Measurements from ENCODE around the gene CHN1. TPM values are rescaled to one million over a fixed set of nuclear protein-coding genes. Genes with fewer than 3 reads are reported as not detected.

The CHN1 gene
- total RNA-seq, 1 donor = 3.0 TPM

DNA sequence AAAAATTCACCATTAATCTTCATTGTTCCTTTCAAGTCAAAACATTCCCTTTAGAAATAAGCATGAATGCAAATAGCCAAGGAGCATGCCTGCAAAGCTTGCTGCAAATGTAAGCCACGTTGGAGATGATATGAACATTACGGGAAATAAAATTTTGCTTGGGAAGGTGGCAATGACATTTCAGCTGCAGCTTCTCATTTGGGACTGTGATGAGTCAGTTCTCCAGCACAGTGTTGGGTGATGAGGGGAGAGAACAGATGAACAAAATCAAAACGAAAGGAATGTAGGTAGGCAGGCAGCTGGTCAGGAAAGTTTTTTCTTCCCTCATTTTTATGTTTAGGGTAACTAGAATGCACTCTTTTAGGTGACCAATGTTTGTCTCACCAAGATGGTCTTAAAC is 175.6 kb downstream of the CHN1 start:
- Histone ChIP-seq H3K4me3 (ENCODE audit: low read length) (no peak overlapping the region), H3K27me3 (ENCODE audit: insufficient read depth, low read length) (no peaks in the 10 kb centered on the region), H3K9me3 (ENCODE audit: low read depth, low read length) (peaks cover 5% of the 10 kb centered on the region), H3K4me1 (ENCODE audit: insufficient read depth, low read length) (no peaks in the 10 kb centered on the region)

DNA sequence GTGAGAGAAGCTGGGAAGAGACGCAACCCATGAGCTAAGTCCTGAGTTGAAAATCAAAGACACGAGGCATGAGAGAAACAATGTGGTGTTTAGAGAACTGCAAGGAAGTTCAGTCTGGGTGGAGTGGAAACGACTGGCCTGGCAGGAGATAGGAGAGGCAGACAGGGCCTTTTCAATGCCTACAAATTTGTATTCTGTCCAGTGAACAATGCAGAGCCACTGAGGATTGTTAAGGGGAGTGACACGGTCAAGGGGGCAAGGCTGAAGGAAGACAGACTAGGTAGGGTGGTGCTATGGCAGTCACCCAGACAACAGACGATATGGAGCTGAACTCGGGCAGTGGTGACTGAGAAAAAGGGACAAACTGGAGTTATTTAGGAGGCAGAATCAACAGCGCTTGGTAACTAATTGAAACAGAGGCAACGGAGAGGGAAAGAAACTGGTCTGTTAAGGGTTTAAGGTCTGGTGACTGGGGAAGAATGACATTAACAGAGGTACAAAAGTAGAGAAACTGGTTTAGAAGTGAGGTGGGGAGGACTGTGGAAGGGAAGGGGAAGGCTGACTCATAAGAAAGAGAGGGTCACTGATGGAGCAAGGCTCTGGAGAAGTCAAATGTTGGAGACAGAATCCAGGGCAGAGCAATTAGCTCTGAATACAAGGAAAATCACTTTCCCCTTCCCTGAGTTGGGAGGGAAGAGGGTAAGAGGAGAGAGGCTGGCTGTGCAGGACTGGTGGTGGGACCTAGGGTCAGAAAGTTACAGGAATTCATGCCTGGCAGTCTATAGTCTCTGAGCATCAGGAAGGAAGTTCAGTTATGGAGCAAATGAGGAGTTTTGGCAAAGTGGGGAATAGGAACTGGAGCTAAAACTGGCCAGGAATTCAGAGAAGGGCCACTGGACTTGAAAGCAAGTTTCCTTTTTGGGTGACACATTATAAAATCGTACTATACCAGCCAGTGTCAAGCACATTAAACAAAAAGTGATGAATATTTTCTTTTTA is 177.5 kb downstream of the CHN1 start:
- H3K4me3 ChIP-seq (ENCODE audit: low read length) = no peak overlapping the region
- H3K27me3 ChIP-seq (ENCODE audit: insufficient read depth, low read length) = no peaks in the 10 kb centered on the region
- H3K4me1 ChIP-seq (ENCODE audit: insufficient read depth, low read length) = no peaks in the 10 kb centered on the region
- H3K9me3 ChIP-seq (ENCODE audit: low read depth, low read length) = peaks cover 2% of the 10 kb centered on the region

DNA sequence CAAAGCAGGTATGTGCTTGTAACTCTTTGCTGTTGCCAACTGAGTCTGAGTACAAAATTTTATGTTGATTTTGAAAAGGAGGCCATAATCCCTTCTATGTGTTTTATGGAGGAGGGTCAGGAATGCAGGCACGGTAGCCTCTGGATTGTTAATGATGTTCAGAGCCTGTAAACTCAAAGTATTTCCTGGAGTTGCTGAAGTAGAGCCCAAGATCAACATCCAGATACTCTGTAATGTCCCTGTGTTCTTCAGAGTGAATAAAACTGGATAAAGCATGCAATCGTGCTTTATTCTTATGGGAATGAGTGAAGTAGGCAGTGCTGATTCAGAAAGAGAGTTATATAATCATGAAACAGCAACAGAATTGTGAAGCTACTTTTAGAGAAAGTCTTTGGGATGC is 179.1 kb downstream of the CHN1 start:
- no peaks in the 10 kb centered on the region for H3K27me3 ChIP-seq (ENCODE audit: insufficient read depth, low read length)
- H3K4me3 ChIP-seq (ENCODE audit: low read length) = no peak overlapping the region
- no peaks in the 10 kb centered on the region for H3K4me1 ChIP-seq (ENCODE audit: insufficient read depth, low read length)
- H3K9me3 ChIP-seq (ENCODE audit: low read depth, low read length) = no peaks in the 10 kb centered on the region

DNA sequence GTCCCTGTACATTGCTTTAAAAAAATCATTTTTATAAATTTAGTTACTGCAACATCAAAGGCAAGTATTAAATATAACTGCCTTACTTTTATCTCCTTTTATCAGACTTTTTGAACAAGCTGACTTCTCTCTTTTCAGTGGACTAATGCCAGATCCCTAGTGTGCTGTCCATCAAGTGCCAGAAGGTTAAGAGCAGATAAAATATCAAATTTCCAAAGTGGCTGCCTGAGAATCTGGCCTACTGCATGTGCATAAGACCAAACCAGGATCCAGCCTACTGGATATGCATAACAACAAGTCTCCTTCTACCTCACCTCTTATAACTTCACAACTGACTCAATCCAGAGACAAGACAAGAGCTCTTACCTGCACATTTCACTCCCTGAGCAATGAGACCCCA is 181.1 kb downstream of the CHN1 start:
- no peak overlapping the region for H3K4me3 ChIP-seq (ENCODE audit: low read length)
- no peaks in the 10 kb centered on the region for H3K4me1 ChIP-seq (ENCODE audit: insufficient read depth, low read length)

DNA sequence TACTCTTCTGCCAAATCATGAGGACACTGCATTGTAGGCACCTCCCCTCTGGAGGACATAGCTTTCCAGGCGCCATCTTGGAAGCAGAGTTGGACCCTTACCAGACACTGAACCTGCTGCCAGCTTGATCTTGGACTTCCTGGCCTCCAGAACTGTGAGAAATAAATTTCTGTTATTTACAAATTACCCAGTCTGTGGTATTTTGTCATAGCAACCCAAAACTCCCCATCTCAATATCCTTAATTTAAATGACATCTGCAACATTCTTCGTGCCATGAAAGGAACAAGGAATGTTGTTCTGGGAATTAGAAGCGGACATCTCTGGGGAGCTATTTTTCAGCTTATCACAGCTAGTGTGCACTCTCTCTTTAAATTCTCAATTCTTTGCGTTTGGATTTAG is 183.6 kb downstream of the CHN1 start:
- Histone ChIP-seq H3K4me3 (ENCODE audit: low read length) (no peak overlapping the region), H3K4me1 (ENCODE audit: insufficient read depth, low read length) (no peaks in the 10 kb centered on the region), H3K27me3 (ENCODE audit: insufficient read depth, low read length) (no peaks in the 10 kb centered on the region), H3K9me3 (ENCODE audit: low read depth, low read length) (no peaks in the 10 kb centered on the region)

More for the DNA sequence above, 181.1 kb downstream of the CHN1 start:
- Histone ChIP-seq H3K27me3 (ENCODE audit: insufficient read depth, low read length) (no peaks in the 10 kb centered on the region), H3K9me3 (ENCODE audit: low read depth, low read length) (no peaks in the 10 kb centered on the region)

DNA sequence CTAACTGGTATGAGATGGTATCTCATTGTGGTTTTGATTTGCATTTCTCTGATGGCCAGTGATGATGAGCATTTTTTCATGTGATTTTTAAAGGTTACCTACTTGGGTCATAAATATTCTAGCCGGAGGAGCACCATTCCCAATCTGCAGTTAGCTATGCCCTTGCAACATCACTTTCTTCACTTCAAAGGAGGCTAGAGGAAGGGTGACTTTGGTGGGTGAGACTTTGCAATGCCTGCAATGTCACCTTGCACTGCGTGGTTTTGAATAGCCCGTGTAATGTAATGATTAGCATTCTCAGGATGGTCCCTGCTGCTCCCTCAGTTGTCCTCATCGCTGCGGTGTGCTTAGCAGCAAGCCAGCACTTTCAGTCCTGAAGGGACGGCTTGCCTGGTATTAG is 184.8 kb downstream of the CHN1 start:
- no peak overlapping the region for H3K4me3 ChIP-seq (ENCODE audit: low read length)
- H3K9me3 ChIP-seq (ENCODE audit: low read depth, low read length) = no peaks in the 10 kb centered on the region
- no peaks in the 10 kb centered on the region for H3K4me1 ChIP-seq (ENCODE audit: insufficient read depth, low read length)
- no peaks in the 10 kb centered on the region for H3K27me3 ChIP-seq (ENCODE audit: insufficient read depth, low read length)

DNA sequence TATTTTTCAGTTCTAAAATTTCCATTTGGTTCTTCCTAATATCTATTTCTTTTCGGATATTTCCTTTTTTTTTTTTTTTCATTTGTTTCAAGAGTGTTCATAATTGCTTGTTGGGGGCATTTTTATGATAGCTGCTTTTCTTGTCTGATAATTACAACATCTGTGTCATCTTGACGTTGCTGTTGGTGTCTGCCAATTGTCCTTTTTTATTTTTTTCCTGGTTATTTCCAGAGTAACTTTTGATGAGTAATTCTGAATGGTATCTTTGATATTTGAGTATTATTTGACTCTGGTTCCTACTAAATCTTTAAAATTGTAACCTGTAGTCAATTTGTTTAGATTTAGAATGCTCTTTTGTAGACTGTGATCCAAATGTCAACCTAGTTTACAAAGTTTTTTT is 189.7 kb downstream of the CHN1 start:
- H3K9me3 ChIP-seq (ENCODE audit: low read depth, low read length) = no peaks in the 10 kb centered on the region
- H3K4me3 ChIP-seq (ENCODE audit: low read length) = no peak overlapping the region
- H3K4me1 ChIP-seq (ENCODE audit: insufficient read depth, low read length) = no peaks in the 10 kb centered on the region
- H3K27me3 ChIP-seq (ENCODE audit: insufficient read depth, low read length) = no peaks in the 10 kb centered on the region

DNA sequence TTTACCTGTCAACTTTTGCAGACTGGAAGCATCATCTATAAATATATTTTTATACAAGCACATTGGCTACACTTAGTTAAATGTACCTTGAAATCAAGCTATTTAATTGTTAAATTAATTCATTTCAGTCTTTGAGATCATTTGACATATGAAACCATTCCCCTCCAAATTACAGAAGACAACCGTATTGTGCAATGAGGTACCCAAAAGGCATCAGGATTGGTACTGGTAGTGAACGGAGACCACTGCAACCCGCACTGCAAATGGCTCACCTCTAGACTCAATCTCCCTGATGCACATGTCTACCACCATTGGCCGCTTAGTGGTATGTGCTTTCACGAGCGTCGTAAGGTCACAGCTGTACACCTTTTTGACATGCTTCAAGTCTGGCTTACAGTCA is 193.1 kb downstream of the CHN1 start:
- Histone ChIP-seq H3K4me3 (ENCODE audit: low read length) (no peak overlapping the region), H3K9me3 (ENCODE audit: low read depth, low read length) (no peaks in the 10 kb centered on the region), H3K4me1 (ENCODE audit: insufficient read depth, low read length) (no peaks in the 10 kb centered on the region), H3K27me3 (ENCODE audit: insufficient read depth, low read length) (no peaks in the 10 kb centered on the region)

DNA sequence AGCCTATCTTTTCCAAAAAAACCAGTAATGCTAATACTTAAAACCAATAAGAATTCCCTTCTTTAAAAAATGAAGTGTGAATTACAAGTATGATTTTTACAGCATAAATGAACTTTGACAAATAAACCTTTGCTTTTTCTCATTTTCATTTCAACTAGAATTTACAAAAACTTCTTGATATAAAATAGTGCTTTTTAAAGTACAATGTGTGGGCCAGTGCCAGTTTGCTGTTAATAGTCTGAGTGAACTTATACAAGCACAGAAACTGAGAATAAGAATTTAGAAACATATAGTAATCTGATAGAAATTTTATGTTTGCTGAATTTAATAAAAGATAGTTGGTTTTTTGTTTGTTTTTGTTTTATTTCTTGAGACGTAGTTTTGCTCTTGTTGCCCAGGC is 197.2 kb downstream of the CHN1 start:
- Histone ChIP-seq H3K9me3 (ENCODE audit: low read depth, low read length) (no peaks in the 10 kb centered on the region), H3K27me3 (ENCODE audit: insufficient read depth, low read length) (no peaks in the 10 kb centered on the region), H3K4me3 (ENCODE audit: low read length) (no peak overlapping the region), H3K4me1 (ENCODE audit: insufficient read depth, low read length) (no peaks in the 10 kb centered on the region)

DNA sequence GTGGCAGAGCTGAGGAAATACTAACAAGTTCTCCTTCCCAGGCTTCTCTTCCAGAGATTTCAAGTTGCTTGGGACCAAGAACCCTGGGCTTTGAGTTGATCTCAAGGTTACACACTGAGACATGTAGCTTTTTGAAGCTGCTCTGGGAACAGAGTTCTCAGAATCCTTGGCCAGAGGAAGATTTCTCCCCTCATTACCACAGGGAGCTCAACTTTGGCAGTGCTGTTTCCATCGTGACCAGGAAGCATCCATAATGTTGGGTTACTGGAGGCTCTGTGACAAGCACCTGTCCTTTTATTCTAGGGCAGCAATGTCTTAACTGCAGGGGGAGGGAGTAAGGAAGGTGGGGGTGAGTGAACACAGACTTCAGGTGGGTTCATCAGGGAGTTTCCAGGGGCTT is 199.4 kb downstream of the CHN1 start:
- no peak overlapping the region for H3K4me3 ChIP-seq (ENCODE audit: low read length)
- H3K9me3 ChIP-seq (ENCODE audit: low read depth, low read length) = no peaks in the 10 kb centered on the region
- no peaks in the 10 kb centered on the region for H3K4me1 ChIP-seq (ENCODE audit: insufficient read depth, low read length)
- no peaks in the 10 kb centered on the region for H3K27me3 ChIP-seq (ENCODE audit: insufficient read depth, low read length)

DNA sequence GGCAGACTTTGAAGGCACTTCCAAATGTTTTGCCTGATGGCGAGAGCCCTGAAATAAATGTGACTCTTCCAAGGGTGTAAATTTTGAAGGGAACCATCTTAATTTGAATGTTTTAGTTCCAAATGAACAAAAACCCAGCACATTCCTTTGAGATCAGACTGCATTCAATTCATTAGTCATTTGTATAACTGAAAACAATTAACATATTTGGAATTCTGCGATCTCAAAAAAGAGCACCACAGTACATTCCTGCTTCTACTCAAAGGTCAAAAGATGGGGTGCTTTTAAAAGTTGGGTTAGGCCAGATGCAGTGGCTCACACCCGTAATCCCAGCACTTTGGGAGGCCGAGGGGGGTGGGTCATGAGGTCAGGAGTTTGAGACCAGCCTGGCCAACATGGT is 202.7 kb downstream of the CHN1 start:
- Histone ChIP-seq H3K4me1 (ENCODE audit: insufficient read depth, low read length) (no peaks in the 10 kb centered on the region), H3K9me3 (ENCODE audit: low read depth, low read length) (no peaks in the 10 kb centered on the region), H3K27me3 (ENCODE audit: insufficient read depth, low read length) (no peaks in the 10 kb centered on the region), H3K4me3 (ENCODE audit: low read length) (no peak overlapping the region)

DNA sequence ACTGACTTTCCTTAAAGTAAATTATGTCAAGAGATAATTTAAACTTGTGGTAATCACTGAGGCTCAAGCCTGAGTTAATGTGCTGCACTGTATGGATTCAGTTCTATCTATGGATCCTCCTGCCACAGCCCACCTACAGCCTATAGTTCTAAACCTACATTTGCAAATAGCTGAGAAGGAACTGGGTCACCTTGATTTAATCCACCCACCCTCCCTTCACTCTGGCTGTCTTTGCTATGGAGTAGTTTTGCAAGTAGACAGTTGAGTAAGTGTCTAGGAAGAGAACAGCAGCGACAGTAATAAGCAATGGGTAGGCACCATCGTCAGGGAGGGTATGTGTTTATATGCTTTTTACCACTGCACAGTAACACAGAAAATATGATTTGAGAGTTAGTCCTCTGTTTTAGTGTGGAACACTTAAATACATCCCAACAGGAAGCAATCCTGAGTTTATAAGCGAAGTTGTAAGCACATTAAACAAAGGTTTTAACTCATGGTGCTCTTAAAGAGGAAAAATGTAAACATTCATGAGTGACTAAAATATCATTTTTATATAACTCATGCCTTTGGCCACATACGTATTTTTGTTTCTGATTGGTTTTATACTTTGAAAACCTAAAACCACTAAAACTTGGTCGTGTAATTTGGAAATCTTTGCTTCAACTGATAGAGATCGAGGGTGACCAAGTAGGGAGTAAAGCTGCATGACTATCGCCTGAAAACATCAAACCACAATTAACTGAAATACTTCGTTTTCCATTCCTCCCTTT is 204.6 kb downstream of the CHN1 start:
- Histone ChIP-seq H3K27me3 (ENCODE audit: insufficient read depth, low read length) (no peaks in the 10 kb centered on the region), H3K4me3 (ENCODE audit: low read length) (no peak overlapping the region), H3K9me3 (ENCODE audit: low read depth, low read length) (no peaks in the 10 kb centered on the region), H3K4me1 (ENCODE audit: insufficient read depth, low read length) (no peaks in the 10 kb centered on the region)

DNA sequence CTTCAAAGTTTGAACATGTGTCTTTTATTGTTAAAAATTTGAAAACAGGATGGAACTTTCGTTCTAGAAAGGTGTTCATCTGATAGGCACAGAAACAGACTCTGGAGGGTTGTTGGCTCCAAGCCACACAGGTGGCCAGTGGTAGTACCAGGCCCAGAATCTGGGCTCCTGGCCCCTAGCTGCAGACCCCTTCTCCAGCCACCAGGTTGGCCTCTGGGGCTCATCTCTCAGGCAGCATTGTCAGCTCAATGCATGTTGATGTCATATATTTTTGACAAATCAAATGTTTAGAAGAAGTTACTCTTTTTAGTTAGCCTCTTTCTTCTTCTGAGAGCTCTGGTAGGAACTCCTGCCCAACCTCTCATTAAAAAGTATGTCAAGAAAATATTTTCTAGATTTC is 206.4 kb downstream of the CHN1 start:
- Histone ChIP-seq H3K4me3 (ENCODE audit: low read length) (no peak overlapping the region), H3K9me3 (ENCODE audit: low read depth, low read length) (no peaks in the 10 kb centered on the region), H3K27me3 (ENCODE audit: insufficient read depth, low read length) (no peaks in the 10 kb centered on the region), H3K4me1 (ENCODE audit: insufficient read depth, low read length) (no peaks in the 10 kb centered on the region)

DNA sequence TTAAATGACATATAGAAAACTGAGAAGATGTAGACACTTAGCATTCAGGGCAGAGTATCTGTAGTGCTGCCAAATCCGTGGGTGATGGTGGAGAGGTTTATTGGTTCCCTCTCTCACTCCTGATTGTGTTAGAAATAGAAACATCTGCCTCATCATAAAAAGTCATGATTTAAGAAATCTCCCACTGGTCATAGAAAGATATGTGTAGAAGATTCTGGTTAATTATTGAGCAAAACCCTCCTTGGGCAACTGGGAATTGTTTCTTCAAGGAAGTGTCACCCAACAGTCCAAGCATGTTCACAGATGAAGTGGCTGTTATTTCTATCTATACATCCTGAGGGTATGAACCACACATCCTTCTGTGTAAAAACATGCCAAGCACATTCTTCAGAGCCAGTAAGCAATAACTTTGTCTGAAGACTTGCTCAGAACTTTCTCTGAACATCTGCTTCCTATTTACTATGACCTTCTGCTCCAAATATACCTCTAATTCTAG is 207.4 kb downstream of the CHN1 start:
- Histone ChIP-seq H3K4me3 (ENCODE audit: low read length) (no peak overlapping the region), H3K9me3 (ENCODE audit: low read depth, low read length) (no peaks in the 10 kb centered on the region), H3K4me1 (ENCODE audit: insufficient read depth, low read length) (no peaks in the 10 kb centered on the region), H3K27me3 (ENCODE audit: insufficient read depth, low read length) (no peaks in the 10 kb centered on the region)

DNA sequence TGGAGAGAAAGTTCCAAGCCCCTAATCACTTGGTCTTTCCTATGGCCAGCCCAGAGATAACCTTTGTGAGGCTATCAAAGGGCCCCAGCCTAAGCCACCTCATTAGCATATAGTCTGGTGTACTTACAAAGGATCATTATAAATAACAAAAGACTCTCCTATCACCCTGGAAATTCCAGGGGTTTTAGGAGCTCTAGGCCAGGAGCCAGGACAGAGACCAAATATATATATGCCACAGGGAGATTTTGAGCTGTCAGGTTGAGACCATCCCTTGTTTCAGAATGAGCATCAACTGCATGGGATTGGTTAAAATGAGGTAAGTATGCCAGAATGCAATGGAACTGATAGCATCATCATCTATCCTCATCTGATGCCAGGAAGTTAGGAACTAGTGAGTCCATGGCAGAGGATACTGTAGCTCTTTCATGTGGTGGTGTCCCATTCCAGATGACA is 208.8 kb downstream of the CHN1 start:
- Histone ChIP-seq H3K27me3 (ENCODE audit: insufficient read depth, low read length) (no peaks in the 10 kb centered on the region), H3K4me1 (ENCODE audit: insufficient read depth, low read length) (no peaks in the 10 kb centered on the region), H3K4me3 (ENCODE audit: low read length) (no peak overlapping the region), H3K9me3 (ENCODE audit: low read depth, low read length) (no peaks in the 10 kb centered on the region)

All from mononuclear cell (primary cell).